Subcutaneous adipose tissue (tissue), 4 donors: Measurements from ENCODE around the gene SAMD14. TPM values are rescaled to one million over a fixed set of nuclear protein-coding genes. Genes with fewer than 3 reads are reported as not detected.

Source experiments
- CTCF ChIP-seq: fragments of 450-650 bp; IDR thresholded peaks from one replicate; pipeline ENCODE4 v1.5.1; 2016; ENCODE audit warnings: low read depth, mild to moderate bottlenecking, control low read depth, antibody characterized with exemption, moderate library complexity
- total RNA-seq, 4 donors: library from RNA; depleted of rRNA; stranded (reverse); fragments of >200 nt; gene quantifications; one replicate each; pipeline ENCODE4 v1.1.0, GENCODE V29; 2016

SAMD14 gene
- total RNA-seq, 4 donors from 2014 or later, result 0.33 to 0.38 (median 0.34) TPM; not detected in 1

DNA sequence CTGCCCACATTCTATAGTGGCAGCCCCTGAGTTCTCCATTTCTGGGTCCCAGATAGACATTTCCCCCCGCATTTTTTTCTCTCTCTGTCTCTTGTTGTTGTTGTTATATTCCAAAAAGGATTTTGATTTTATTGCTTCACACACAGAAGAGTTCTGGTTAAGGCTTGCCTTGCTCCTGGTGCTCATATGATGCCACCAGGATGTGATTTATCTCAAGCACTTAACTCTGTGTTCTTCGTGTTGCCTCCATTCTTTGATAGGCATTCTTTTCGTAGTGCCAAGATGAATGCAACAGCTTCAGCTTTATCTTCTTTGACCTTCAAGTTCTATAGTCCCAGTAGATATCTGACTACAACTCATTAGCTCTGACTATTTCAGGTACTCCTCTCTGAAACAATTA, 64.9 kb downstream of the SAMD14 start:
- TF ChIP-seq CTCF, result no peak

DNA sequence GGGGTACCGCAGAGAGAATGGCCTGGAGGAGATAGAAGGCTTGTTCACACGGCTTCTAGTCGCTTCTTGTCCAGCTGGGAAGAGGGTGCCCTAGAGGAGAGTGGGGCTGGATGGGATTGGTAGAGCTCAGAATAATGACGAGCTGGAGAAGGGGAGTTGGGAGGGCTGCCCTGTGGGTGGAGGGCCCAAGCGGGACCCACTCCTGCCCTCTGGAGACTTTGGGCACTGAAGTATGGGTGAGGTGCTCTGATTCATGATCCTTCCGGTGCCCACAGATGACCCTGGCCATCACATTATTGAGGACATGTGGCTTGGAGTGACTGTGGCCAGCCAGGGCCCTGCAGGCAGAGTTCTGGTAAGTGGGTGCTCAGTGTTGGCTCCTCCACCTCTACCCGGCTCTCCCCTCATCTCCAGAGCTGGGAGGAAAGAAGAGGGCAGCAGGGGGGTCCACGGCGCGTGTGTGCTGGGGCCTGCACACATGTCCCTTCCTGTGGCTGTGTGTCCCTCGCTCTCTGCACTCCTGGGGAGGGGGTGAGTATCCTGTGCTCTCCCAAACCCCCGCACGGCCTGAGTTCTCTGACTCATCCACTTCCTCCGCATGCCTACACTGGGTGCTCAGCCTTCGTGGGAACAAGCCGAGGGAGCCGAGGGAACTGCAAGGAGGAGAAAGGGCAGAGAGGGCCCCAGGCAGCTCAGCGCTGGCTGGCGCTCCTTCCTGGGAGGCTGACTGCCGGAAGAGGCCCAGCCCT, 65.5 kb downstream of the SAMD14 start:
- no peak for TF ChIP-seq CTCF

DNA sequence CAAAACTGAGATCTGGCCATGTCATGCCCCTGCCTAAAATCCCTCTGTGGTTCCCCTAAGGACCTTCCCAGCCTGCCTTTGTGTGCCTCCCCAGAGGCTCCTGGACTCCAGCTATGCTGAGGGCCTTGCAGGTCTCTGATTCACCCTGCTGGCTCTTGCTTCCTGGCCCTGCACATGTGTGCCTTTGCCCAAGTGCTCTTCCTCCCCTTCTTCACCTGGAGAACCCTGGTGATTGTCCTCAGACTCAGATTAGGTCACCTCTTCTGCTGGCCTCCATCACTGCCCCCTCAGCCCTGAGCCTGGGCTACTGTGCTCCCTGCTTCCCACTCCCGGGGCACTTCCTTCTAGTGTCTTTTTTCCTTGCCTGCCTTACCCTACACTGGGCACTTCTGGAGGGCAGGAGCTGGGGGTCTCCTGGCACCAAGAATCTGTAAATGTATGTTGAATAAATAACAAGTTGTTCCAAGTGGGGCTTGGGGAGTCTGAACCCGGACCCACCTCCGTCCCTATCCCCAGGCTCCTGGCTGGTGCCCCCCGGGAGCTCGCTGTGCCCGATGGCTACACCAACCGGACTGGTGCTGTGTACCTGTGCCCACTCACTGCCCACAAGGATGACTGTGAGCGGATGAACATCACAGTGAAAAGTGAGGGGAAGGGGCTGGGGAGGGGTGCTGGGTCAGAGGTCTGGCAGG, 66.3 kb downstream of the SAMD14 start:
- no peak for TF ChIP-seq CTCF

DNA sequence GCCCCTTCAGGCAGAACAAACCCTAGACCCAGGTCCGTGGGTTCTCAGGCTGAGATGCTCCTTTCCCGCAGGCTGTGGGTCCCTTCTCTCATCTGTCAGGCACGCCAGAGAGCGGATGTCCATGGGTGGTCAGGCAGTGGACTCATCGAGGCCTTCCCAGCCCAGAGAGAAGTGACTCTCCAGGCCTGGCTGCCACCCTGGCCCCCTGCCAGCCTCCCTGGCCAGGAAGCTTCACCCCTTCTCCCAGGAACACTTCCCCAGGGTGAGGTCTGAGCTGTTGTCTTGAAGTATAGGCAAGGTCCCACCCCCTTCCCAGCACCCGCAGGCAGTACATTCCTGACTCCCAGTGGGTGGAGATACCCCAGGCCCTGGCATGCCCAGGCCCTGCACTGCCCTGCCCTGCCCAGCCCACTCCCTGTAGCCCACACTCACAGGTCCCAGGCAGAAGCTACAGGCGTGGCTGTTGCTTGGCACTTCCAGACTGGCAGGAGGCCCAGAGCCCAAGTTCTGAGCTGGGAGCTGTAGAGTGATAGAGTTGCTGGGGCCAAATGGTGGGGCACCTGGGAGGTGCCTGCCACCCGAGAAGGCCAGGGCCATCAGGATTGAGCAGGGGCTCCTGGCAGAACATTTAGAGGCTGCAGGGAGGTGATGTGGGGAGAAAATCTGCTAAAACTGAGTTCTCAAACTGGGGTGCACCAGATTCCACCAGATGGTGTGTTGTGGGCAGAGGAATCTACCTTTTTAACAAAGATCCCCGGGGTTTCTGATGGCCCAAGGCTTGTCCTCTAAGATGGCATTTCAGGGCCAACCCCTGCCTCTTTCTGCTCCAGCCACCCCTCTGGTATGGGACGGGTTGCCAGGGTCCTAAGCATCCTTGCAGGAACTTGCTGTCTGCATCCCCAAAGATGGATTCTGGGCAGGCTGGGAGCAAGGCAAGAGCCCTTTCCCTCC, 67.4 kb downstream of the SAMD14 start:
- TF ChIP-seq CTCF, result no peak

DNA sequence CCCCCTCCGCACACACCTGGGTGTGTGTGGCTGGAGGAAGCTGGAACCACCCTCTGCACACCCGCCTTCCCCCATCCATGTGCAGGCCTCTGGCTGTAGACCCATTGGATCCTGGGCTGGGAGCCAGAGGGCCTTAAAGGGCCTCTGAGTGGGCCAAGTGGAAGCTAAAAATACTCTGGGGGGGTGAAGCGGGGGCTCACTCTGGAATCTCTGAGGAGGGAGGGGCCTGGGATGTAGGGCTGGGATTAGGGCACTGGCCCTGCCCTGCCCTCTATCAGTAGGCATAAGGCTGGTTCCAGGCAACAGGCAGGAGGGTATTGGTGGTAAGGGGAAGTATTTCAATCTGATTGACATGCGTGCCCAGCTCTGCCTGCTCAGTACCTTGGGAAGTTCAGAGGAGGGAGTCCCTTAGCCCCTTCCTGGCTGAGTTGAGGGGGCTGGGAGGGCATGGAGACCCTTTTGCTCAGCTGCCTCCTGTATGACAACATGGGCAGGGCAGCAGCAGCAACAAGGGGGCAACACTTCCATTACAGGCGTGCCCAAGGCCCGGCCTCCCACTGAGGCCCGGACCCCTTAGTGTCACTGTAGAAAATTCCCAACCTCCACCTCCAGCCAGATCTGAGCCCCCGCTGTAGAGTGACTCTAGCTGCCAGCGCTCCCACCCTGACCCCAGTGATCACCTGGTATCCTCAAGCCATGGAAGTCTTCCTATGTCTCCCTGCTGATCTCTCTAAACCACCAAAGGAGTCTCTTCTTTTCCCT, 68.8 kb downstream of the SAMD14 start:
- no peak for TF ChIP-seq CTCF

Other genes starting within 250 kb of the SAMD14 start
- 1 to 10 TPM in 1 of 4 donors, under 1 TPM in 1, not detected in 2; 0.34 to 1.3 TPM for gene DLX4, start 161.0 kb downstream of the SAMD14 start, total RNA-seq
- under 1 TPM in 1 of 4 donors, not detected in 3; 0.34 TPM for gene DLX3, start 134.9 kb downstream of the SAMD14 start, total RNA-seq
- 10 to 100 TPM in 3 of 4 donors, 1 to 10 TPM in 1; 9.0 to 98.8 (median 19.3) TPM for gene ITGA3, start 74.0 kb downstream of the SAMD14 start, total RNA-seq
- 100 to 1,000 TPM in 1 of 4 donors, 10 to 100 TPM in 3; 37.4 to 157 (median 43.1) TPM for gene PDK2, start 34.8 kb downstream of the SAMD14 start, total RNA-seq
- gene PPP1R9B, start 20.5 kb upstream of the SAMD14 start, total RNA-seq, result 10 to 100 TPM; 14.0 to 29.2 (median 20.0) TPM
- 1 to 10 TPM in 1 of 4 donors, not detected in 3; 4.4 TPM for gene SGCA, start 35.8 kb upstream of the SAMD14 start, total RNA-seq
- gene COL1A1, start 71.5 kb upstream of the SAMD14 start, total RNA-seq, result 100 to 1,000 TPM in 1 of 4 donors, 10 to 100 TPM in 3; 14.3 to 109 (median 36.6) TPM
- gene TMEM92, start 144.3 kb upstream of the SAMD14 start, total RNA-seq, result not detected
- gene XYLT2, start 216.0 kb upstream of the SAMD14 start, total RNA-seq, result 10 to 100 TPM in 3 of 4 donors, 1 to 10 TPM in 1; 7.2 to 28.8 (median 12.5) TPM
- 10 to 100 TPM; 42.2 to 88.7 (median 48.1) TPM for gene MRPL27, start 243.0 kb upstream of the SAMD14 start, total RNA-seq
- 1 to 10 TPM in 2 of 4 donors, under 1 TPM in 1, not detected in 1; 0.88 to 1.3 (median 1.2) TPM for gene EME1, start 243.1 kb upstream of the SAMD14 start, total RNA-seq